Colonic mucosa (tissue), 2 donors: ENCODE data around the gene PIKFYVE. TPM values are rescaled to one million over a fixed set of nuclear protein-coding genes. Genes with fewer than 3 reads are reported as not detected.

Experiments used
- total RNA-seq, 2 donors: library from RNA; stranded (reverse); fragmentation: NEBNext Ultra II Directional in 1 of 2; extraction: Animal tissue kit (Norgen Biotek cat#: 25700) in 1 of 2; gene quantifications; one replicate each; pipeline ENCODE4 v1.2.1, GENCODE V29; 2021
- donor health status: DM: no; HTN: no; CAD: no.
- donor health status: DM: no; HTN: no; CAD: no.

The PIKFYVE gene
- total RNA-seq, 2 donors from 2014 or later, result 14.6 to 18.2 TPM

Other genes starting within 250 kb of the PIKFYVE start
- 1 to 10 TPM; 5.7 to 8.3 TPM for gene PLEKHM3, start 240.7 kb upstream of the PIKFYVE start, total RNA-seq
- not detected for gene CRYGD, start 141.7 kb upstream of the PIKFYVE start, total RNA-seq
- gene CRYGC, start 136.4 kb upstream of the PIKFYVE start, total RNA-seq, result not detected
- not detected for gene CRYGB, start 120.1 kb upstream of the PIKFYVE start, total RNA-seq
- not detected for gene CRYGA, start 102.7 kb upstream of the PIKFYVE start, total RNA-seq
- not detected for gene C2orf80, start 76.2 kb upstream of the PIKFYVE start, total RNA-seq
- gene IDH1, start 11.2 kb upstream of the PIKFYVE start, total RNA-seq, result 100 to 1,000 TPM; 250 to 348 TPM
- not detected for gene PTH2R, start 140.5 kb downstream of the PIKFYVE start, total RNA-seq